ENCODE measurements around the gene RXRA.

DNA sequence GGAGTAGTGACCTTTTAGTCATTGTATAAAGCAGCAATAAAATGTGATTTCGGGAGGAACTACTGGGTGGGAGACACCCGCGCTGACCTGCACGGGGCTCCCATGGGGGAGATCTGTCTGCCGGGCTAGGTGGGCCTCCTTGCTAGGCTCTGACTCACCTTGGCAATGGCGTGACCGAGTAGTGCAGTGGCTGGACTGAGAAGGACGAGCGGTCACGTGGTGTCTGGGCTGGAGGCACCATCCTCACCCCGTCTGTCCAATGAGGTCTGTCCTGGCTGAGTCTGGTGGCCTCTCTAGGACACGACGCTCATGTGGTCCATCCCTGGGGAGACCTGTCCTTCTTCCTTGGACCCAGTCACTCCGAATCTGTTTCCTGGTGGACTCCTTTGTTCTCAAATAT lies 151.7 kb downstream of the RXRA start:
- TF ChIP-seq FOS (IDR thresholded peaks at IDR 0.05; ENCODE audit: borderline replicate concordance, insufficient read depth, low read length) = no peak
- TF ChIP-seq, protein P1, sequence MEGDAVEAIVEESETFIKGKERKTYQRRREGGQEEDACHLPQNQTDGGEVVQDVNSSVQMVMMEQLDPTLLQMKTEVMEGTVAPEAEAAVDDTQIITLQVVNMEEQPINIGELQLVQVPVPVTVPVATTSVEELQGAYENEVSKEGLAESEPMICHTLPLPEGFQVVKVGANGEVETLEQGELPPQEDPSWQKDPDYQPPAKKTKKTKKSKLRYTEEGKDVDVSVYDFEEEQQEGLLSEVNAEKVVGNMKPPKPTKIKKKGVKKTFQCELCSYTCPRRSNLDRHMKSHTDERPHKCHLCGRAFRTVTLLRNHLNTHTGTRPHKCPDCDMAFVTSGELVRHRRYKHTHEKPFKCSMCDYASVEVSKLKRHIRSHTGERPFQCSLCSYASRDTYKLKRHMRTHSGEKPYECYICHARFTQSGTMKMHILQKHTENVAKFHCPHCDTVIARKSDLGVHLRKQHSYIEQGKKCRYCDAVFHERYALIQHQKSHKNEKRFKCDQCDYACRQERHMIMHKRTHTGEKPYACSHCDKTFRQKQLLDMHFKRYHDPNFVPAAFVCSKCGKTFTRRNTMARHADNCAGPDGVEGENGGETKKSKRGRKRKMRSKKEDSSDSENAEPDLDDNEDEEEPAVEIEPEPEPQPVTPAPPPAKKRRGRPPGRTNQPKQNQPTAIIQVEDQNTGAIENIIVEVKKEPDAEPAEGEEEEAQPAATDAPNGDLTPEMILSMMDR (IDR thresholded peaks at IDR 0.05; ENCODE audit: extremely low read depth in 1 of 2, insufficient read depth in 1 of 2, low read depth in 1 of 2, low read length in 2 of 2) = no peak
- TF ChIP-seq POLR2A (IDR thresholded peaks at IDR 0.05; ENCODE audit: low read depth, low read length) = no peak
- no peak for TF ChIP-seq POLR2AphosphoS5 (IDR thresholded peaks at IDR 0.05; ENCODE audit: insufficient read depth, low read depth, low read length)
- TF ChIP-seq EZH2 (IDR thresholded peaks at IDR 0.05; ENCODE audit: borderline replicate concordance, low read depth, low read length, severe bottlenecking) = no peak
- no peak for TF ChIP-seq MAX (IDR thresholded peaks at IDR 0.05; ENCODE audit: insufficient read depth, insufficient read length)

Data from endothelial cell of umbilical vein (primary cell).